Measurements from ENCODE around the gene HYAL4. TPM values are rescaled to one million over a fixed set of nuclear protein-coding genes. Genes with fewer than 3 reads are reported as not detected.

HYAL4 gene
- total and polyA plus RNA-seq, 2 donors (not counting 1 experiment from before 2014, with no cell fraction given): 0.42 TPM; not detected in 1

GRCh38 chr7:123798532-123799188 is 46.3 kb upstream of the HYAL4 start:
- Histone ChIP-seq H3K4me3 (ENCODE audit: control extremely low read depth in 1 of 5, extremely low read depth in 1 of 5, insufficient read depth in 1 of 5, low read depth in 2 of 5, low read length in 4 of 5) (no peak overlapping the region), H3K9ac (ENCODE audit: low read length) (no peak overlapping the region), H4K20me1 (ENCODE audit: control insufficient read depth, insufficient read depth, low read length, poor library complexity, severe bottlenecking) (no peaks in the 10 kb centered on the region), H3K4me2 (replicated peaks; ENCODE audit: low read depth, low read length, poor library complexity, severe bottlenecking) (no peak overlapping the region), H3K9me3 (ENCODE audit: control extremely low read depth in 1 of 3, control insufficient read depth in 2 of 3, insufficient read depth in 1 of 3, low read length in 2 of 3) (no peaks in the 10 kb centered on the region), H3K36me3 (replicated peaks in 1 of 2; ENCODE audit: control extremely low read depth in 1 of 2, control insufficient read depth in 1 of 2, extremely low read depth in 1 of 2, insufficient read depth in 2 of 2, low read length in 1 of 2) (no peaks in the 10 kb centered on the region), H3K4me1 (ENCODE audit: control insufficient read depth in 2 of 2, insufficient read depth in 2 of 2, low read length in 2 of 2) (no peaks in the 10 kb centered on the region), H3K27ac (ENCODE audit: low read length in 2 of 2) (no peak overlapping the region), H2AFZ (ENCODE audit: insufficient read depth, low read depth, low read length, poor library complexity, severe bottlenecking) (no peak overlapping the region), H3K79me2 (ENCODE audit: control insufficient read depth, insufficient read depth, low read length) (no peaks in the 10 kb centered on the region), H3K27me3 (replicated peaks in 1 of 4; ENCODE audit: control extremely low read depth in 1 of 4, control insufficient read depth in 3 of 4, insufficient read depth in 4 of 4, low read length in 3 of 4) (no peaks in the 10 kb centered on the region)
- ChIA-PET POLR2A (no interaction called here), CTCF (interaction anchor here (0.9 to 1.4 kb wide), 2 partner anchors 65 to 66 kb away, joined by 3 to 4 read pairs; no protein-coding TSS in a partner anchor)
- DNase-seq (no peak), ATAC-seq (ENCODE audit: low read depth) (no peak)
- WGBS (ENCODE audit: insufficient coverage): no CpG with 5 or more reads among the region's 6 CpGs
- no peak overlapping the region for H3K27ac Mint-ChIP-seq
- H3K27me3 Mint-ChIP-seq: no peaks in the 10 kb centered on the region
- H3K4me3 Mint-ChIP-seq: no peak overlapping the region
- no peaks in the 10 kb centered on the region for H3K4me1 Mint-ChIP-seq
- TF ChIP-seq EZH2 (IDR thresholded peaks at IDR 0.05; ENCODE audit: borderline replicate concordance, insufficient read depth, low read depth, low read length, poor library complexity, severe bottlenecking) (no peak), CTCF (IDR thresholded peaks at IDR 0.05) (no peak)
- H3K9me3 Mint-ChIP-seq (ENCODE audit: insufficient read depth): no peaks in the 10 kb centered on the region
- intact Hi-C loops (cut with micrococcal nuclease): loop anchor here (1.0 kb wide), 1 partner anchor 67 kb away; no protein-coding TSS in a partner anchor

GRCh38 chr7:123802249-123802648 is 42.7 kb upstream of the HYAL4 start:
- no peaks in the 10 kb centered on the region for H3K27me3 ChIP-seq (replicated peaks in 1 of 4; ENCODE audit: control extremely low read depth in 1 of 4, control insufficient read depth in 3 of 4, insufficient read depth in 4 of 4, low read length in 3 of 4)
- intact Hi-C loops (cut with micrococcal nuclease): no loop called here
- H3K36me3 ChIP-seq (replicated peaks in 1 of 2; ENCODE audit: control extremely low read depth in 1 of 2, control insufficient read depth in 1 of 2, extremely low read depth in 1 of 2, insufficient read depth in 2 of 2, low read length in 1 of 2): no peaks in the 10 kb centered on the region
- no peak overlapping the region for H3K4me3 Mint-ChIP-seq
- H3K9me3 Mint-ChIP-seq (ENCODE audit: insufficient read depth): peaks cover 2% of the 10 kb centered on the region
- ATAC-seq (ENCODE audit: low read depth) (no peak), DNase-seq (no peak)
- H3K27ac Mint-ChIP-seq: no peak overlapping the region
- ChIA-PET CTCF (no interaction called here), POLR2A (no interaction called here)
- WGBS (ENCODE audit: insufficient coverage): no CpG with 5 or more reads among the region's 1 CpG
- H3K4me1 Mint-ChIP-seq: no peaks in the 10 kb centered on the region
- no peak overlapping the region for H3K4me3 ChIP-seq (ENCODE audit: control extremely low read depth in 1 of 5, extremely low read depth in 1 of 5, insufficient read depth in 1 of 5, low read depth in 2 of 5, low read length in 4 of 5)
- no peaks in the 10 kb centered on the region for H3K27me3 Mint-ChIP-seq
- peaks cover 0 to 7% (median 0%) of the 10 kb centered on the region in 3 donors for H3K9me3 ChIP-seq (ENCODE audit: control extremely low read depth in 1 of 3, control insufficient read depth in 2 of 3, insufficient read depth in 1 of 3, low read length in 2 of 3)
- H3K4me1 ChIP-seq (ENCODE audit: control insufficient read depth in 2 of 2, insufficient read depth in 2 of 2, low read length in 2 of 2): no peaks in the 10 kb centered on the region
- TF ChIP-seq CTCF (IDR thresholded peaks at IDR 0.05): no peak
- no peak for TF ChIP-seq EZH2 (IDR thresholded peaks at IDR 0.05; ENCODE audit: borderline replicate concordance, insufficient read depth, low read depth, low read length, poor library complexity, severe bottlenecking)
- H3K27ac ChIP-seq (ENCODE audit: low read length in 2 of 2): no peak overlapping the region
- no peaks in the 10 kb centered on the region for H4K20me1 ChIP-seq (ENCODE audit: control insufficient read depth, insufficient read depth, low read length, poor library complexity, severe bottlenecking)
- H3K79me2 ChIP-seq (ENCODE audit: control insufficient read depth, insufficient read depth, low read length): no peaks in the 10 kb centered on the region
- H3K9ac ChIP-seq (ENCODE audit: low read length): no peak overlapping the region
- no peak overlapping the region for H2AFZ ChIP-seq (ENCODE audit: insufficient read depth, low read depth, low read length, poor library complexity, severe bottlenecking)
- no peak overlapping the region for H3K4me2 ChIP-seq (replicated peaks; ENCODE audit: low read depth, low read length, poor library complexity, severe bottlenecking)
